ENCODE results near the gene GPD2. TPM values are rescaled to one million over a fixed set of nuclear protein-coding genes. Genes with fewer than 3 reads are reported as not detected.
"Not testable (repeated sequence)": the region's sequence is repeated elsewhere in the genome, so short reads cannot be mapped to it uniquely, and the experiment has no call there.

GPD2 gene
- total and polyA plus RNA-seq, 5 donors from 2014 or later = 6.0 to 11.3 (median 9.0) TPM

DNA sequence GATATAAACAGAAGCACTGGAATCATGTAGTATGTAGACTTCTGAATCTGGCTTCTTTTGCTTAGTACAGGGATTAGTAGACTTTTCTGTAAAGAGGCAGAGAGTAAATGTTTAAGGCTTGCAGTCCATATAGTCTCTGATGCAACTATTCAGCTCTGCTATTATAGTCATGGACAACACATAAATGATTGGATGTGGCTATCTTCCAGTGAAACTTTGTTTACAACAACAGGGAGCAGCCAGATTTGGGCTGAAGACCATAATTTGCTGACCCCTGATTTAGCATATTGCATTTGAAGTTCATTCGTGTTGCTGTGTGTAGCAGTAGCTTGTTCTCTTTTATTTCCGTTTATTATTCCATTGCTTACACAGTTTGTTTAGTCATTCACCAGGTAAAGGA lies 55.0 kb downstream of the GPD2 start:
- ATAC-seq (ENCODE audit: low read depth in 2 of 2) (no peak), DNase-seq (no peak)
- Histone ChIP-seq H3K27me3 (ENCODE audit: control insufficient read depth, insufficient read depth, low read length) (no peaks in the 10 kb centered on the region), H3K36me3 (ENCODE audit: control insufficient read depth, insufficient read depth, low read length) (no peaks in the 10 kb centered on the region), H3K4me3 (ENCODE audit: low read depth, low read length) (no peak overlapping the region), H3K27ac (ENCODE audit: insufficient read depth, low read length, poor library complexity, severe bottlenecking) (no peak overlapping the region), H3K9me3 (ENCODE audit: control insufficient read depth in 2 of 2, low read length in 2 of 2) (no peaks in the 10 kb centered on the region), H3K4me1 (ENCODE audit: control insufficient read depth, insufficient read depth, low read length, poor library complexity, severe bottlenecking) (peaks cover 4% of the 10 kb centered on the region)
- Mint-ChIP-seq H3K4me1 (peaks cover 34 to 50% (median 41%) of the 10 kb centered on the region in 4 donors), H3K36me3 (no peaks in the 10 kb centered on the region), H3K27ac (peak overlapping the region in 1 of 3 donors; percentile 61), H3K9me3 (peaks cover 0 to 2% (median 0%) of the 10 kb centered on the region in 7 donors), H3K4me3 (no peak overlapping the region), H3K27me3 (no peaks in the 10 kb centered on the region)

DNA sequence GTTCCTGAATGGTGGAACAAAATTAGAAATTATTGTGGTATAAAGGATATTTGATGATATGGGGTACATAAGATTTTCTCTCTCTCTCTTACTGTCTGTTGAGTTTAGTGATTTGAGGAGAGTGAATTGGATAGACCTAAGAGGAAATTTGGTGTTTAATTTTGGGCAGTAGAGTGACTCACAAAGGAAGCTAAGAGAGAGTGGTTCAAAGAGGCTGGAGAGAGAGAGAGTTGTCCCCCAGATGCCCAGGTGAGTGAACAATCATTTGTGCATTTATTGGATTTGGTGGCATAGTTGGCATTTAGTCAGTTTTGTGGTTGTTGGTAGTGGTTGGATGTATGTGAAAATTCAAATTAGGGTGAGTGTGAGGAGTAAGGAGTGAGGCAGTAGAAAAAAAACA lies 56.8 kb downstream of the GPD2 start:
- Mint-ChIP-seq H3K9me3 (peaks cover 0 to 2% (median 0%) of the 10 kb centered on the region in 7 donors), H3K4me3 (no peak overlapping the region), H3K4me1 (peaks cover 35 to 47% (median 41%) of the 10 kb centered on the region in 4 donors), H3K27me3 (no peaks in the 10 kb centered on the region), H3K27ac (peak overlapping the region; percentile 1 to 20 (median 1)), H3K36me3 (no peaks in the 10 kb centered on the region)
- Histone ChIP-seq H3K4me1 (ENCODE audit: control insufficient read depth, insufficient read depth, low read length, poor library complexity, severe bottlenecking) (peaks cover 7% of the 10 kb centered on the region), H3K27ac (ENCODE audit: insufficient read depth, low read length, poor library complexity, severe bottlenecking) (no peak overlapping the region), H3K9me3 (ENCODE audit: control insufficient read depth in 2 of 2, low read length in 2 of 2) (no peaks in the 10 kb centered on the region), H3K4me3 (ENCODE audit: low read depth, low read length) (no peak overlapping the region), H3K36me3 (ENCODE audit: control insufficient read depth, insufficient read depth, low read length) (no peaks in the 10 kb centered on the region), H3K27me3 (ENCODE audit: control insufficient read depth, insufficient read depth, low read length) (no peaks in the 10 kb centered on the region)
- ATAC-seq (ENCODE audit: low read depth in 2 of 2) = no peak
- no peak for DNase-seq

DNA sequence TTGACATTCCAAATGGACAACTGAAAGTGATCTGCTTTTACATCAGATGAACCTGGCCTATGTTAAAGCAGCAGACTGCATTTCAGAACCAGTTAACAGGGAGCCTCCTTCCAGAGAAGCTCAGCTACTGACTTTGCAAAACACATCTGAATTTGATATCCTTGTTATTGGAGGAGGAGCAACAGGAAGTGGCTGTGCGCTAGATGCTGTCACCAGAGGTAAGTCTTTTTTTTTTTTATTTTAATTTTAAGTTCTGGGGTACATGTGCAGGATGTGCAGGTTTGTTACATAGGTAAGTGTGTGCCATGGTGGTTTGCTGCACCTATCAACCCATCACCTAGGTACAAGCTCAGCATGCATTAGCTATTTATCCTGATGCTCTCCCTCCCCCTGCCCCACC lies 59.8 kb downstream of the GPD2 start:
- not testable (repeated sequence) for H3K9me3 Mint-ChIP-seq; H3K27me3 Mint-ChIP-seq; H3K36me3 Mint-ChIP-seq; H3K4me3 ChIP-seq (ENCODE audit: low read depth, low read length); H3K9me3 ChIP-seq (ENCODE audit: control insufficient read depth in 2 of 2, low read length in 2 of 2); H3K4me3 Mint-ChIP-seq; H3K27ac ChIP-seq (ENCODE audit: insufficient read depth, low read length, poor library complexity, severe bottlenecking); H3K4me1 ChIP-seq (ENCODE audit: control insufficient read depth, insufficient read depth, low read length, poor library complexity, severe bottlenecking); H3K27me3 ChIP-seq (ENCODE audit: control insufficient read depth, insufficient read depth, low read length); H3K36me3 ChIP-seq (ENCODE audit: control insufficient read depth, insufficient read depth, low read length)
- peak; percentile 60 to 65 for ATAC-seq (ENCODE audit: low read depth in 2 of 2)
- Mint-ChIP-seq H3K4me1 (peaks cover 26 to 35% (median 29%) of the 10 kb centered on the region in 4 donors), H3K27ac (peak overlapping the region in 1 of 3 donors; percentile 62)
- peak in 2 of 3 donors; percentile 33 to 65 for DNase-seq

DNA sequence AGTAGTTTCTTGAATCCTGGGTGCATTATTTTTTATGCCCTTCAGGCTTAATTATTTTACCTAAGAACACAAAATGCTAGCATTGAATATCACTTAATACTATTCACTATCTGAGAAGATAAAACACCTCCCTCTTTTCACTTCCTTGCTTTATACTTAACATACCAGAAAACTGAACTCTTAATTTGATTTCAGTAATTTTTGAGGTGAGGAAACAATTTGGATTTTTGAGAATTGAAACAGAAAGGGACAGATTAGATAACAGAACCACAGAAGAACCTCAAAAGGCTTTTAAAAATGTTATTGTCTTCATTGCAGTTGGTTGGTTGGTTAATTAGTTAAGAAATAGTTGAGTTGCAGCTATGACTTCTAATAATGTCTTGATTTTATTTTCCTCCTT lies 69.5 kb downstream of the GPD2 start:
- Mint-ChIP-seq H3K9me3 (no peaks in the 10 kb centered on the region), H3K36me3 (peaks cover 17% of the 10 kb centered on the region), H3K27me3 (no peaks in the 10 kb centered on the region), H3K4me3 (no peak overlapping the region), H3K27ac (no peak overlapping the region), H3K4me1 (peaks cover 3 to 12% (median 7%) of the 10 kb centered on the region in 4 donors)
- H3K4me1 ChIP-seq (ENCODE audit: control insufficient read depth, insufficient read depth, low read length, poor library complexity, severe bottlenecking) = no peaks in the 10 kb centered on the region
- H3K9me3 ChIP-seq (ENCODE audit: control insufficient read depth in 2 of 2, low read length in 2 of 2) = no peaks in the 10 kb centered on the region
- peak in 1 of 3 donors; percentile 30 for DNase-seq
- peaks cover 4% of the 10 kb centered on the region for H3K36me3 ChIP-seq (ENCODE audit: control insufficient read depth, insufficient read depth, low read length)
- no peak overlapping the region for H3K4me3 ChIP-seq (ENCODE audit: low read depth, low read length)
- H3K27me3 ChIP-seq (ENCODE audit: control insufficient read depth, insufficient read depth, low read length) = no peaks in the 10 kb centered on the region
- ATAC-seq (ENCODE audit: low read depth in 2 of 2) = no peak
- no peak overlapping the region for H3K27ac ChIP-seq (ENCODE audit: insufficient read depth, low read length, poor library complexity, severe bottlenecking)

DNA sequence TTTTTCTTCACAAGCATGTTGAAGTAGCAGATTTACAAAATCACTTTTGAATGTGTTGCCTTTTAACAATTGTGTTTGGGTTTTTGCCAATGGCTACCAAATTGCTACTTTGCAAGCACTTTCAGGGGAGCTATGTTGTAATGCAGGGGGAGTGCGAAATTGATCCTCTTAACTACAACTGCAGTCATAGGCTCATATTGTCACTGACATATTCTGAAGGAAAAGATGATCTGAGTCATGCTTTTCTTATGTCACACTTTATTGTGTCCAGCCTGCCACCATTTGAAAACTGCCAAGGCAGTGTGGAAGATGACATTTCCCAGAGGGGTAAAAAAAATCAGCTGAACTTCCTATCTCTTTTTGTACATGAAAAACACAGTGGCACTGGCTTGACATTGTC lies 74.9 kb downstream of the GPD2 start:
- H3K36me3 Mint-ChIP-seq = peaks cover 36% of the 10 kb centered on the region
- DNase-seq = no peak
- Histone ChIP-seq H3K4me3 (ENCODE audit: low read depth, low read length) (no peak overlapping the region), H3K4me1 (ENCODE audit: control insufficient read depth, insufficient read depth, low read length, poor library complexity, severe bottlenecking) (no peaks in the 10 kb centered on the region), H3K27ac (ENCODE audit: insufficient read depth, low read length, poor library complexity, severe bottlenecking) (no peak overlapping the region), H3K9me3 (ENCODE audit: control insufficient read depth in 2 of 2, low read length in 2 of 2) (no peaks in the 10 kb centered on the region), H3K36me3 (ENCODE audit: control insufficient read depth, insufficient read depth, low read length) (peaks cover 22% of the 10 kb centered on the region), H3K27me3 (ENCODE audit: control insufficient read depth, insufficient read depth, low read length) (no peaks in the 10 kb centered on the region)
- no peak overlapping the region for H3K4me3 Mint-ChIP-seq
- H3K4me1 Mint-ChIP-seq = peaks cover 0 to 5% (median 2%) of the 10 kb centered on the region in 4 donors
- H3K27ac Mint-ChIP-seq = peak overlapping the region in 1 of 3 donors; percentile 15
- no peaks in the 10 kb centered on the region for H3K27me3 Mint-ChIP-seq
- no peaks in the 10 kb centered on the region for H3K9me3 Mint-ChIP-seq
- ATAC-seq (ENCODE audit: low read depth in 2 of 2) = no peak

DNA sequence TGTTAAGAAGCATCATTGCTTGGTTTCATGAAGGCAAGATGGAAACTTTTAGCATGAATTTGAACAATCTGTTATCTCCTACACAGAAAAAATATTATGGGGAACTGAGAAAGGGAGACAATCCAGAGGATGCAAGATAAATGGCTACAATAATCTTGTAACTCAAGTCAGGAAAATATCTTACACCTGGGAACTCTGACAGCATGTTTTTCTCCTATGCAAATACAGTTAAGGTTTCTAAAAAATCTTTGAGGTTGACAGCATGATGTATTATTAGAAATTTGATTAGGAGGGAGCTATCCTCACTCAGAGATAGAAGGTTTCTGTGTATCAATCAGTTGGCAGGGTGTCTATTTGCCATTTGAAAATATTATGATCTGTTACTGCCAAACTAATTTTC lies 75.6 kb downstream of the GPD2 start:
- no peak for ATAC-seq (ENCODE audit: low read depth in 2 of 2)
- Mint-ChIP-seq H3K36me3 (peaks cover 37% of the 10 kb centered on the region), H3K4me3 (no peak overlapping the region)

DNA sequence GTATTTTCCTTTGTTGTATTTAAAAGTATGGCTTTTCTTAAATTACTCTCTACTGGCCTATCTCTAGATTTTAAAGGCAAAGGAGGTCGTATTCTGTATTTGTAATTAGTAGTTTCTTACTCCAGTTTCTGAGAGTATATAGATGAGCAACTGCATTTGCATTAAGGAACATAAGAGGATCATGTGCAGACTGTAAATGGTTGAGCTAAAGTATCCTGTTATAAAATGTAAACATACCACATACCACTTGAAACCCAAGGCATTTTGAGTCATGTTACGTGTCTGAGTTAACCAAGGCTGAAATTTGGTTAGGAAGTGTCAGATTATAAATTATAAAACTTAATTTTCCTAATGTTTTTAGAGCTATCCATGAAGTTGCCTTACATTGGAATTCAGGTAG lies 76.3 kb downstream of the GPD2 start:
- DNase-seq = no peak
- Histone ChIP-seq H3K4me1 (ENCODE audit: control insufficient read depth, insufficient read depth, low read length, poor library complexity, severe bottlenecking) (no peaks in the 10 kb centered on the region), H3K27ac (ENCODE audit: insufficient read depth, low read length, poor library complexity, severe bottlenecking) (no peak overlapping the region), H3K4me3 (ENCODE audit: low read depth, low read length) (no peak overlapping the region), H3K27me3 (ENCODE audit: control insufficient read depth, insufficient read depth, low read length) (no peaks in the 10 kb centered on the region), H3K36me3 (ENCODE audit: control insufficient read depth, insufficient read depth, low read length) (peaks cover 27% of the 10 kb centered on the region), H3K9me3 (ENCODE audit: control insufficient read depth in 2 of 2, low read length in 2 of 2) (no peaks in the 10 kb centered on the region)
- ATAC-seq (ENCODE audit: low read depth in 2 of 2) = no peak
- H3K27ac Mint-ChIP-seq = no peak overlapping the region
- H3K27me3 Mint-ChIP-seq = no peaks in the 10 kb centered on the region
- H3K9me3 Mint-ChIP-seq = no peaks in the 10 kb centered on the region
- peaks cover 0 to 5% (median 2%) of the 10 kb centered on the region in 4 donors for H3K4me1 Mint-ChIP-seq
- H3K36me3 Mint-ChIP-seq = peaks cover 35% of the 10 kb centered on the region
- H3K4me3 Mint-ChIP-seq = no peak overlapping the region

More for the DNA sequence above, 75.6 kb downstream of the GPD2 start:
- Mint-ChIP-seq H3K27ac (peak overlapping the region in 1 of 3 donors; percentile 15), H3K4me1 (peaks cover 0 to 5% (median 2%) of the 10 kb centered on the region in 4 donors), H3K27me3 (no peaks in the 10 kb centered on the region), H3K9me3 (no peaks in the 10 kb centered on the region)
- peaks cover 27% of the 10 kb centered on the region for H3K36me3 ChIP-seq (ENCODE audit: control insufficient read depth, insufficient read depth, low read length)
- no peak for DNase-seq
- no peak overlapping the region for H3K4me3 ChIP-seq (ENCODE audit: low read depth, low read length)
- no peaks in the 10 kb centered on the region for H3K9me3 ChIP-seq (ENCODE audit: control insufficient read depth in 2 of 2, low read length in 2 of 2)
- no peaks in the 10 kb centered on the region for H3K4me1 ChIP-seq (ENCODE audit: control insufficient read depth, insufficient read depth, low read length, poor library complexity, severe bottlenecking)
- no peak overlapping the region for H3K27ac ChIP-seq (ENCODE audit: insufficient read depth, low read length, poor library complexity, severe bottlenecking)
- H3K27me3 ChIP-seq (ENCODE audit: control insufficient read depth, insufficient read depth, low read length) = no peaks in the 10 kb centered on the region

DNA sequence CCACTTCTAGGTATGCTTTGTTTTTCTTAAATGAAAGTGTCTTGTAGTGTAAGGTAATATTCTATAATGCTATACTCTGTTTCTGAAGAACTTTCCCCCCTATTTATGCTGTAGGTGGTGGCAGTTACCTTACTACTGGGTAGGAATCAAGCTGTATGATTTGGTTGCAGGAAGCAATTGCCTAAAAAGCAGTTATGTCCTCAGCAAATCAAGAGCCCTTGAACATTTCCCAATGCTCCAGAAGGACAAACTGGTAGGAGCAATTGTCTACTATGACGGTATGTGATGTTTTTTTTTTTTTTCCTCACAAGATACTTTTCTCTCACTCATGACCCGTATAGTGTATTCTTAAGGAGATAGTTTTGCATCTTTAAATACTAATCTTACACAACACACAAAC lies 77.0 kb downstream of the GPD2 start:
- Mint-ChIP-seq H3K27me3 (no peaks in the 10 kb centered on the region), H3K27ac (no peak overlapping the region), H3K9me3 (no peaks in the 10 kb centered on the region), H3K36me3 (peaks cover 29% of the 10 kb centered on the region), H3K4me1 (peaks cover 0 to 6% (median 2%) of the 10 kb centered on the region in 4 donors), H3K4me3 (no peak overlapping the region)
- no peaks in the 10 kb centered on the region for H3K9me3 ChIP-seq (ENCODE audit: control insufficient read depth in 2 of 2, low read length in 2 of 2)
- ATAC-seq (ENCODE audit: low read depth in 2 of 2) (no peak), DNase-seq (no peak)
- no peaks in the 10 kb centered on the region for H3K27me3 ChIP-seq (ENCODE audit: control insufficient read depth, insufficient read depth, low read length)
- no peaks in the 10 kb centered on the region for H3K4me1 ChIP-seq (ENCODE audit: control insufficient read depth, insufficient read depth, low read length, poor library complexity, severe bottlenecking)
- peaks cover 27% of the 10 kb centered on the region for H3K36me3 ChIP-seq (ENCODE audit: control insufficient read depth, insufficient read depth, low read length)
- H3K27ac ChIP-seq (ENCODE audit: insufficient read depth, low read length, poor library complexity, severe bottlenecking) = no peak overlapping the region
- no peak overlapping the region for H3K4me3 ChIP-seq (ENCODE audit: low read depth, low read length)

All from CD4-positive, CD25-positive, alpha-beta regulatory T cell (primary cell).